Activated CD4-positive, alpha-beta T cell treated with anti-CD3 and anti-CD28 coated beads, Interleukin-2, amount 50 U/mL, for 16 hours (primary cell): Measurements from ENCODE around the gene RAB36.

Source experiments
- DNase-seq: peaks from one replicate; pipeline ENCODE4 v3.0.0-alpha.2; 2020

RAB36 gene

GRCh38 chr22:23138584-23139435 lies 6.5 kb upstream of the RAB36 start:
- no peak for DNase-seq

- DNase-seq: no peak
Measured at GRCh38 chr22:23140385-23140784, 4.9 kb upstream of the RAB36 start.

- DNase-seq: no peak
Measured at GRCh38 chr22:23142546-23143105, 2.7 kb upstream of the RAB36 start.

GRCh38 chr22:23143119-23143518 lies 2.2 kb upstream of the RAB36 start:
- DNase-seq: no peak

GRCh38 chr22:23144432-23144831 lies 845 bp upstream of the RAB36 start:
- no peak for DNase-seq

- no peak for DNase-seq
Measured at GRCh38 chr22:23145878-23146470, 697 bp downstream of the RAB36 start.

GRCh38 chr22:23146478-23147205 lies 1.4 kb downstream of the RAB36 start:
- no peak for DNase-seq

GRCh38 chr22:23147617-23148387 lies 2.5 kb downstream of the RAB36 start:
- no peak for DNase-seq

GRCh38 chr22:23149743-23150238 lies 4.5 kb downstream of the RAB36 start:
- no peak for DNase-seq

- no peak for DNase-seq
Measured at GRCh38 chr22:23150762-23151161, 5.5 kb downstream of the RAB36 start.

- no peak for DNase-seq
Measured at GRCh38 chr22:23151827-23152226, 6.5 kb downstream of the RAB36 start.

GRCh38 chr22:23152238-23153114 lies 7.2 kb downstream of the RAB36 start:
- no peak for DNase-seq

GRCh38 chr22:23153994-23154393 lies 8.7 kb downstream of the RAB36 start:
- DNase-seq: no peak

GRCh38 chr22:23154461-23154860 lies 9.2 kb downstream of the RAB36 start:
- no peak for DNase-seq

- DNase-seq: no peak
Measured at GRCh38 chr22:23155143-23155542, 9.9 kb downstream of the RAB36 start.

- no peak for DNase-seq
Measured at GRCh38 chr22:23155831-23156230, 10.6 kb downstream of the RAB36 start.

- DNase-seq: no peak
Measured at GRCh38 chr22:23156286-23156685, 11.0 kb downstream of the RAB36 start.

- DNase-seq: no peak
Measured at GRCh38 chr22:23157560-23158515, 12.6 kb downstream of the RAB36 start.

- DNase-seq: no peak
Measured at GRCh38 chr22:23158516-23159290, 13.4 kb downstream of the RAB36 start.

- DNase-seq: no peak
Measured at GRCh38 chr22:23159291-23159630, 14.0 kb downstream of the RAB36 start.
